GM10248 (cell line): ENCODE data around the gene STX8.

Experiments used
- CTCF ChIA-PET: fragments of 300-600 bp; sonication (Branson Sonifier 250); formaldehyde crosslinking; extraction: SDS; loops from one replicate; lab custom pipeline; 2021; ENCODE audit warnings: antibody characterized with exemption; lab: Yijun Ruan, JAX
- POLR2A ChIA-PET: fragments of 350-650 bp; sonication (Branson Sonifier 250); formaldehyde crosslinking; extraction: SDS; loops from one replicate; lab custom pipeline; 2020; ENCODE audit warnings: antibody characterized with exemption; lab: Yijun Ruan, JAX
- DNase-seq: peaks from one replicate; pipeline ENCODE4 v3.0.0; 2012; ENCODE audit errors: extremely low spot score
- CTCF ChIP-seq: IDR thresholded peaks from 2 replicates; pipeline ENCODE4 v1.5.1; 2012; ENCODE audit warnings: mild to moderate bottlenecking, low read depth; ENCODE audit errors: extremely low read depth, missing control alignments, control extremely low read depth

The STX8 gene

GRCh38 chr17:9238340-9239245, 337.0 kb downstream of the STX8 start:
- TF ChIP-seq CTCF = no peak
- DNase-seq = no peak
- ChIA-PET CTCF (no interaction called here), POLR2A (no interaction called here)

GRCh38 chr17:9237661-9238301, 337.8 kb downstream of the STX8 start:
- ChIA-PET CTCF (interaction anchor here (1.3 to 1.6 kb wide), 2 partner anchors 54 to 55 kb away, joined by 3 to 6 read pairs; no protein-coding TSS in a partner anchor), POLR2A (no interaction called here)
- DNase-seq = no peak
- no peak for TF ChIP-seq CTCF

DNA sequence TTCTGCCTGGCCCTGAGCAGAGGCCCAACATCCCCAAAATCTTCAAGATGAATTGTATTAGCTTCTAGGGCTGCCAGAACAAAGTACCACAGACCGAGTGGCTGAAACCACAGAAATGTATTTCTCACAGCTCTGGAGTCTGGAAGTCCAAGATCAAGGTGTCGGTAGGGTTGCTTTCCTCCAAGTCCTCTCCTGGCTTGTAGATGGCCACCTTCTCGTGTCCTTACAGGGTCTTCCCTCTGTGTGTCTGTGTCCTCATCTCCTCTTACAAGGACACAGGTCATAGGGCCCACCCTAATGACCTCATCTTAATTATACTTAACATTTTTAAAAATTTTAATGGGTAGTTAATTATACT, 338.6 kb downstream of the STX8 start:
- ChIA-PET POLR2A (no interaction called here), CTCF (interaction anchor here (1.3 to 1.6 kb wide), 2 partner anchors 55 to 56 kb away, joined by 3 to 6 read pairs; no protein-coding TSS in a partner anchor)
- no peak for TF ChIP-seq CTCF
- DNase-seq = no peak

GRCh38 chr17:9236286-9237052, 339.2 kb downstream of the STX8 start:
- POLR2A ChIA-PET = no interaction called here
- no peak for DNase-seq
- CTCF ChIA-PET = interaction anchor here (1.3 to 1.6 kb wide), 2 partner anchors 55 to 57 kb away, joined by 3 to 6 read pairs; no protein-coding TSS in a partner anchor
- no peak for TF ChIP-seq CTCF

- CTCF ChIA-PET = no interaction called here
- no peak for TF ChIP-seq CTCF
- POLR2A ChIA-PET = no interaction called here
- no peak for DNase-seq
Measured at GRCh38 chr17:9235346-9235745, 340.3 kb downstream of the STX8 start.

- POLR2A ChIA-PET = no interaction called here
- no peak for TF ChIP-seq CTCF
- CTCF ChIA-PET = no interaction called here
- no peak for DNase-seq
Measured at GRCh38 chr17:9234389-9234945, 341.2 kb downstream of the STX8 start.
